Upper lobe of left lung (tissue), 4 donors: ENCODE measurements around the gene CLSTN1.

Source experiments
- EP300 ChIP-seq, 4 donors: sonication (generic); formaldehyde crosslinking; IDR thresholded peaks; one replicate each; pipeline ENCODE4 v1.5.1; 2017; ENCODE audit warnings: antibody characterized with exemption in 4 of 4, control low read depth in 2 of 4
- POLR2A ChIP-seq, 4 donors: fragments of 450-650 bp; IDR thresholded peaks; one replicate each; pipeline ENCODE4 v1.5.1; 2016 to 2017; ENCODE audit warnings: antibody characterized with exemption in 4 of 4, mild to moderate bottlenecking in 2 of 4
- TF ChIP-seq, protein P1 (sequence below), 6 experiments: fragments of 450-650 bp in 4 of 6; fragments of 200-600 bp in 2 of 6; sonication (generic) in 2 of 6; IDR thresholded peaks; one replicate each; pipeline ENCODE4 v1.5.1; 2016 to 2019; ENCODE audit warnings: antibody characterized with exemption in 6 of 6

DNA sequence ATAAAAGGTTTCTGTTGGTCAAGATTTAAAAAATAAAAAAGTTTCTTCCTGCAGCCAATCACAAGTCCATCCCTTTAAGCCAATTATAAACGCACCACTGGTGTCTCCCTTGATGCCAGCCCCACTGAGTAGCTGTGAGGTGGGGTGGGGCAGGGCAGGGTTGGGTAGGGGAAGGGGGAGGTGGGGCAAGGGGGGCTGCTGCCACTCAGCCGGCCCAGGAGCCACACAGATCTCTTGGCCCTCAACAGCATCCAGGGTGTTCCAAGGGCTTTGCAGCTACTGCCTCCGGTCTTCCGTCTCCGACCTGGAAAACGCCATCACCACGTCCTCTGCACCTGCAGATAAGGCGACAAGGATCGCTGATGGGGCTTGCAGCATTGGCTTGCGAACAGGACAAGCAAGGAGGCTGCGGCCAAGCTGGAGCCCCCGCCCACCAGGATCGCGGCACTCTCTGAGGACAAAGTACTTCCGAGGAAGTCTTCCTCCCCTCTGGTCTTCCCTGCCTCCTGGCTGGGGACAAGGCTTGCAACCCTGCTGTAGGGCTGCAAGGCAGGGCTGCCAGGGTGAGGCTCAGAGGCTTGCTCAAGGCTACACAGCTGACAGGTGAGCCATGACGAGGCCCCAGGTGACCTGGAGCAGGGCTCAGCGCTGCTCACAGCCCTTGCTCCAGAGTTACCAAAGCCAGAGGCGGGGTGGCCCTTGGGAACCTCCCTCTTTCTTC lies 26.8 kb upstream of the CLSTN1 start:
- TF ChIP-seq, protein P1, sequence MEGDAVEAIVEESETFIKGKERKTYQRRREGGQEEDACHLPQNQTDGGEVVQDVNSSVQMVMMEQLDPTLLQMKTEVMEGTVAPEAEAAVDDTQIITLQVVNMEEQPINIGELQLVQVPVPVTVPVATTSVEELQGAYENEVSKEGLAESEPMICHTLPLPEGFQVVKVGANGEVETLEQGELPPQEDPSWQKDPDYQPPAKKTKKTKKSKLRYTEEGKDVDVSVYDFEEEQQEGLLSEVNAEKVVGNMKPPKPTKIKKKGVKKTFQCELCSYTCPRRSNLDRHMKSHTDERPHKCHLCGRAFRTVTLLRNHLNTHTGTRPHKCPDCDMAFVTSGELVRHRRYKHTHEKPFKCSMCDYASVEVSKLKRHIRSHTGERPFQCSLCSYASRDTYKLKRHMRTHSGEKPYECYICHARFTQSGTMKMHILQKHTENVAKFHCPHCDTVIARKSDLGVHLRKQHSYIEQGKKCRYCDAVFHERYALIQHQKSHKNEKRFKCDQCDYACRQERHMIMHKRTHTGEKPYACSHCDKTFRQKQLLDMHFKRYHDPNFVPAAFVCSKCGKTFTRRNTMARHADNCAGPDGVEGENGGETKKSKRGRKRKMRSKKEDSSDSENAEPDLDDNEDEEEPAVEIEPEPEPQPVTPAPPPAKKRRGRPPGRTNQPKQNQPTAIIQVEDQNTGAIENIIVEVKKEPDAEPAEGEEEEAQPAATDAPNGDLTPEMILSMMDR (IDR thresholded peaks at IDR 0.05), result no peak
- TF ChIP-seq POLR2A (IDR thresholded peaks at IDR 0.05) (no peak), EP300 (IDR thresholded peaks at IDR 0.05) (no peak)
